K562 (cell line): Measurements from ENCODE around the gene ABHD8. TPM values are rescaled to one million over a fixed set of nuclear protein-coding genes. Genes with fewer than 3 reads are reported as not detected.

ENCODE experiments used
- CBX8 ChIP-seq: fragments of 200-600 bp; sonication (generic); IDR thresholded peaks from 2 replicates; pipeline ENCODE4 v1.6.1; 2012; ENCODE audit warnings: borderline replicate concordance, mixed run types, low read depth, mild to moderate bottlenecking, moderate library complexity, mixed read lengths, low read length, control low read depth, inconsistent platforms; ENCODE audit not compliant: poor library complexity, severe bottlenecking; ENCODE audit errors: extremely low read depth
- CTCF ChIP-seq, 3 experiments: IDR thresholded peaks in 2 of 3; conservative IDR thresholded peaks in 1 of 3; 2 replicates each; pipeline ENCODE4 v1.5.1; 2011 to 2012; ENCODE audit warnings: low read length in 3 of 3, mild to moderate bottlenecking in 3 of 3, control low read depth in 2 of 3, improper control_type of control experiment in 1 of 3, inconsistent platforms in 1 of 3, low read depth in 1 of 3, mixed read lengths in 1 of 3, moderate library complexity in 1 of 3; ENCODE audit not compliant: insufficient read depth in 2 of 3
- DEAF1 ChIP-seq: fragments of 450-650 bp; formaldehyde crosslinking; IDR thresholded peaks from 2 replicates; pipeline ENCODE4 v1.4.0; 2020; ENCODE audit warnings: mild to moderate bottlenecking, moderate library complexity
- EP400 ChIP-seq: fragments of 450-650 bp; IDR thresholded peaks from 2 replicates; pipeline ENCODE4 v1.6.1; 2017; ENCODE audit warnings: antibody characterized with exemption, mild to moderate bottlenecking, moderate library complexity
- KDM2B ChIP-seq: fragments of 250-450 bp; sonication (Bioruptor Pico); IDR thresholded peaks from 2 replicates; pipeline ENCODE4 v1.8.0; 2021; ENCODE audit warnings: mild to moderate bottlenecking, moderate library complexity
- MLLT1 ChIP-seq, 2 experiments: fragments of 450-650 bp; IDR thresholded peaks; 2 replicates each; pipeline ENCODE4 v1.6.1; 2016
- NELFE ChIP-seq: IDR thresholded peaks from 2 replicates; pipeline ENCODE4 v1.6.1; 2011; ENCODE audit warnings: mild to moderate bottlenecking; ENCODE audit not compliant: insufficient read depth, insufficient read length
- RBFOX2 ChIP-seq: fragments of 200-400 bp; formaldehyde crosslinking; IDR thresholded peaks from 2 replicates; pipeline ENCODE4 v1.6.1; 2017; ENCODE audit warnings: low read depth, mild to moderate bottlenecking, low read length, moderate library complexity
- RCOR1 ChIP-seq, 2 experiments: IDR thresholded peaks; 2 replicates each; pipeline ENCODE4 v1.6.1; 2012; ENCODE audit warnings: low read depth in 2 of 2, low read length in 2 of 2, borderline replicate concordance in 1 of 2, improper control_type of control experiment in 1 of 2
- TEAD4 ChIP-seq, 2 experiments: sonication (generic) in 1 of 2; formaldehyde crosslinking in 1 of 2; IDR thresholded peaks; 2 replicates each; pipeline versions ENCODE4 v1.6.1 to v1.8.0; 2012 to 2022; ENCODE audit warnings: borderline replicate concordance in 1 of 2, inconsistent platforms in 1 of 2, low read length in 1 of 2, mild to moderate bottlenecking in 1 of 2, missing genetic modification reagents in 1 of 2
- ZBTB43 ChIP-seq: sonication (generic); formaldehyde crosslinking; IDR thresholded peaks from 2 replicates; pipeline ENCODE4 v1.8.0; 2023; ENCODE audit warnings: mild to moderate bottlenecking, missing genetic modification reagents
- ZNF23 ChIP-seq: fragments of 250-450 bp; sonication (Bioruptor Pico); IDR thresholded peaks from 2 replicates; pipeline ENCODE4 v1.4.0; 2020; ENCODE audit warnings: mild to moderate bottlenecking
- ZNF324 ChIP-seq: fragments of 250-450 bp; sonication (Bioruptor Pico); IDR thresholded peaks from 2 replicates; pipeline ENCODE4 v1.4.0; 2020; ENCODE audit warnings: mild to moderate bottlenecking
- ZNF609 ChIP-seq: sonication (generic); formaldehyde crosslinking; IDR thresholded peaks from 2 replicates; pipeline ENCODE4 v1.8.1; 2023; ENCODE audit warnings: missing genetic modification reagents, mild to moderate bottlenecking, borderline replicate concordance
- polyA plus RNA-seq, 8 experiments: library from polyadenylated mRNA; depleted of rRNA in 4 of 8; stranded (reverse) in 5 of 8; unstranded in 3 of 8; fragments of >200 nt; fragmentation: Nextera tagmentation in 2 of 8; fragmentation: Illumina TruSeq in 1 of 8; extraction: Ambion mirVana in 2 of 8; extraction: Trizol in 1 of 8; gene quantifications; 2 replicates each; pipeline versions ENCODE4 v1.2.1 to v1.2.3, GENCODE V29; 2011 to 2014; ENCODE audit warnings: inconsistent platforms in 1 of 8, missing spikeins in 1 of 8
- total RNA-seq, 7 experiments: library from RNA; depleted of rRNA in 6 of 7; stranded (reverse); fragments of >200 nt in 6 of 7; fragmentation: Illumina TruSeq in 2 of 7; extraction: Trizol in 2 of 7; gene quantifications; 2 replicates each; pipeline versions ENCODE4 v1.2.1 to v1.2.3, GENCODE V29; 2011 to 2021; ENCODE audit warnings: low replicate concordance in 1 of 7

The ABHD8 gene
- total and polyA plus RNA-seq, 9 of the 15 experiments (the other 6 are each of a cell fraction or from before 2014, with no cell fraction given) = 0.04 to 6.6 (median 2.0) TPM; not detected in 1

- no peak for TF ChIP-seq ZNF609 (CRISPR knock-in tag)
- peak; percentile 64 for TF ChIP-seq DEAF1 (CRISPR knock-in tag)
- TF ChIP-seq NELFE = no peak
- TF ChIP-seq MLLT1 (IDR thresholded peaks at IDR 0.05) = no peak
- TF ChIP-seq ZBTB43 (CRISPR knock-in tag) = no peak
- TF ChIP-seq TEAD4 (IDR thresholded peaks at IDR 0.05; ENCODE audit: low read length) = no peak; the same call in 1 of the 2 replicates
- no peak for TF ChIP-seq TEAD4 (CRISPR knock-in tag; IDR thresholded peaks at IDR 0.05; ENCODE audit: borderline replicate concordance)
- TF ChIP-seq ZNF324 = no peak
- TF ChIP-seq KDM2B (CRISPR knock-in tag) = no peak
- TF ChIP-seq RCOR1 (IDR thresholded peaks at IDR 0.05; ENCODE audit: borderline replicate concordance in 1 of 2, low read depth in 2 of 2, low read length in 2 of 2) = peak in 1 of 2 experiments; percentile 67; a peak in 2 of 4 replicates
- peak; percentile 88 to 96 (median 91) for TF ChIP-seq CTCF (IDR thresholded peaks at IDR 0.05 in 2 of 3, conservative IDR thresholded peaks at IDR 0.05 in 1 of 3; ENCODE audit: insufficient read depth in 2 of 3, low read depth in 1 of 3, low read length in 3 of 3)
- peak; percentile 93 for TF ChIP-seq EP400
- no peak for TF ChIP-seq ZNF23 (CRISPR knock-in tag)
- peak; percentile 84 for TF ChIP-seq RBFOX2
- no peak for TF ChIP-seq CBX8
These were observed 10.7 kb downstream of the ABHD8 start (continued) for GRCh38 chr19:17292301-17293074.
